Endothelial cell of umbilical vein (primary cell): Measurements from ENCODE around the gene ATP2C2. TPM values are rescaled to one million over a fixed set of nuclear protein-coding genes. Genes with fewer than 3 reads are reported as not detected.

Source experiments
- BruUV-seq: library from RNA; stranded (reverse); fragments of 400-500 nt; replicated peaks from 2 replicates; lab custom pipeline; 2021; lab: Mats Ljungman, UMichigan
- CTCF ChIA-PET: fragments of 300-600, 350-600 bp; sonication (Branson Sonifier 250); formaldehyde crosslinking; loops from one replicate; lab custom pipeline; 2021; ENCODE audit warnings: antibody characterized with exemption, inconsistent platforms; lab: Charles Lee
- POLR2A ChIA-PET: fragments of 300-600, 350-600 bp; sonication (Branson Sonifier 250); formaldehyde crosslinking; loops from one replicate; lab custom pipeline; 2021; ENCODE audit warnings: antibody characterized with exemption, inconsistent platforms; lab: Charles Lee
- DNase-seq: peaks from one replicate; pipeline ENCODE4 v3.0.0-alpha.2; 2011; ENCODE audit warnings: low read depth, low spot score
- FAIRE-seq: peaks from 2 replicates; lab custom pipeline; 2011; peaks lifted over from hg19 to GRCh38; lab: Jason Lieb, UNC
- H2AFZ ChIP-seq: 2 replicates; pipeline ENCODE4 v1.6.0; 2012; ENCODE audit warnings: low read depth, low read length, control low read depth, inconsistent platforms
- H3K27ac ChIP-seq: 2 replicates; pipeline ENCODE4 v1.5.1; 2011; ENCODE audit warnings: low read depth, mild to moderate bottlenecking, control low read depth, low read length, moderate library complexity; ENCODE audit not compliant: insufficient read depth
- H3K27me3 ChIP-seq, 2 experiments: 2 replicates each; pipeline versions ENCODE4 v1.6.0 to v1.6.1; 2011; ENCODE audit warnings: low read length in 2 of 2, mixed read lengths in 1 of 2; ENCODE audit not compliant: control insufficient read depth in 2 of 2, insufficient read depth in 2 of 2
- H3K36me3 ChIP-seq, 2 experiments: 2 replicates in 1 of 2; 3 replicates in 1 of 2; pipeline ENCODE4 v1.5.1; 2011; ENCODE audit warnings: low read length in 2 of 2, mild to moderate bottlenecking in 1 of 2, moderate library complexity in 1 of 2; ENCODE audit not compliant: control insufficient read depth in 2 of 2, insufficient read depth in 2 of 2; ENCODE audit errors: extremely low read depth in 1 of 2
- H3K4me1 ChIP-seq: 3 replicates; pipeline ENCODE4 v1.5.1; 2011; ENCODE audit warnings: mild to moderate bottlenecking, low read length; ENCODE audit not compliant: control insufficient read depth, insufficient read depth; ENCODE audit errors: extremely low read depth
- H3K4me2 ChIP-seq: 2 replicates; pipeline ENCODE4 v1.6.1; 2011; ENCODE audit warnings: low read length, control low read depth, mixed read lengths; ENCODE audit not compliant: insufficient read depth
- H3K4me3 ChIP-seq, 3 experiments: fragments of 200-600 bp in 1 of 3; sonication (generic), shearing (Covaris generic) in 1 of 3; replicated peaks in 1 of 3; 2 replicates each; pipeline ENCODE4 v1.5.1; 2011 to 2016; ENCODE audit warnings: control low read depth in 3 of 3, low read length in 3 of 3, mild to moderate bottlenecking in 2 of 3, inconsistent platforms in 1 of 3, low read depth in 1 of 3, moderate library complexity in 1 of 3; ENCODE audit not compliant: insufficient read depth in 1 of 3
- H3K79me2 ChIP-seq: 2 replicates; pipeline ENCODE4 v1.6.0; 2012; ENCODE audit warnings: low read length, inconsistent platforms; ENCODE audit not compliant: control insufficient read depth, insufficient read depth
- H3K9ac ChIP-seq: replicated peaks from 2 replicates; pipeline ENCODE3; 2011; ENCODE audit warnings: low read length, control low read depth; ENCODE audit not compliant: insufficient read depth; ENCODE audit errors: extremely low read depth
- H3K9me1 ChIP-seq: replicated peaks from 3 replicates; pipeline ENCODE4 v1.6.0; 2011; ENCODE audit warnings: mild to moderate bottlenecking, low read length; ENCODE audit not compliant: control insufficient read depth, insufficient read depth; ENCODE audit errors: extremely low read depth
- H3K9me3 ChIP-seq: replicated peaks from 2 replicates; pipeline ENCODE4 v1.5.1; 2012; ENCODE audit warnings: low read length, inconsistent platforms; ENCODE audit not compliant: control insufficient read depth, insufficient read depth
- H4K20me1 ChIP-seq: replicated peaks from 2 replicates; pipeline ENCODE3; 2011; ENCODE audit warnings: mild to moderate bottlenecking, low read length; ENCODE audit not compliant: control insufficient read depth, insufficient read depth; ENCODE audit errors: extremely low read depth
- EZH2 ChIP-seq: IDR thresholded peaks from 2 replicates; pipeline ENCODE4 v1.6.1; 2012; ENCODE audit warnings: borderline replicate concordance, low read depth, mild to moderate bottlenecking, moderate library complexity, low read length, inconsistent platforms; ENCODE audit not compliant: severe bottlenecking
- FOS ChIP-seq: IDR thresholded peaks from 2 replicates; pipeline ENCODE4 v1.6.1; 2011; ENCODE audit warnings: mild to moderate bottlenecking, low read length, moderate library complexity, borderline replicate concordance; ENCODE audit not compliant: insufficient read depth
- GATA2 ChIP-seq: IDR thresholded peaks from 2 replicates; pipeline ENCODE4 v1.7.0; 2011; ENCODE audit warnings: low read depth, mild to moderate bottlenecking, moderate library complexity, mixed read lengths, low read length; ENCODE audit not compliant: insufficient read length, insufficient read depth
- JUN ChIP-seq: IDR thresholded peaks from 2 replicates; pipeline ENCODE4 v1.6.1; 2011; ENCODE audit warnings: borderline replicate concordance, low read depth; ENCODE audit not compliant: insufficient read length, insufficient read depth
- MYC ChIP-seq: IDR thresholded peaks from one replicate; pipeline ENCODE4 v1.6.1; 2011; ENCODE audit warnings: mild to moderate bottlenecking, low read depth, low read length
- POLR2A ChIP-seq: IDR thresholded peaks from 2 replicates; pipeline ENCODE4 v1.6.1; 2012; ENCODE audit warnings: low read depth, mild to moderate bottlenecking, control low read depth, low read length
- POLR2AphosphoS5 ChIP-seq: IDR thresholded peaks from 2 replicates; pipeline ENCODE4 v1.6.1; 2012; ENCODE audit warnings: low read depth, mild to moderate bottlenecking, control low read depth, low read length, moderate library complexity; ENCODE audit not compliant: insufficient read depth
- dilution Hi-C: fragments of 300-500 bp; cut with MboI; formaldehyde crosslinking; loops from one replicate; pipeline ENCODE4 v1.15.0; 2019; ENCODE audit warnings: low sequenced_read_pairs; ENCODE audit not compliant: extremely low pct_ligation_motif_present
- intact Hi-C: fragments of 100-400 bp; cut with micrococcal nuclease; formaldehyde crosslinking; loops from one replicate; pipeline ENCODE4 v1.10.0; 2022
- polyA plus RNA-seq, 4 experiments: library from polyadenylated mRNA; depleted of rRNA in 3 of 4; stranded (reverse) in 3 of 4; unstranded in 1 of 4; fragments of >200 nt; gene quantifications; 2 replicates each; pipeline versions ENCODE4 v1.2.1 to v1.2.3, GENCODE V29; 2011 to 2012; ENCODE audit warnings: missing spikeins in 1 of 4
- total RNA-seq: library from RNA; stranded (reverse); gene quantifications from 2 replicates; pipeline ENCODE4 v1.2.3, GENCODE V29; 2021
- TF ChIP-seq, protein P1 (sequence below), 2 donors: IDR thresholded peaks; 1 replicate in 1 of 2; 2 replicates in 1 of 2; pipeline ENCODE4 v1.5.1; 2011; ENCODE audit warnings: low read length in 2 of 2, mild to moderate bottlenecking in 2 of 2, moderate library complexity in 2 of 2, control low read depth in 1 of 2, inconsistent platforms in 1 of 2, low read depth in 1 of 2; ENCODE audit not compliant: insufficient read depth in 1 of 2; ENCODE audit errors: extremely low read depth in 1 of 2
- TF ChIP-seq, protein P2 (sequence below): IDR thresholded peaks from 2 replicates; pipeline ENCODE4 v1.6.1; 2011; ENCODE audit not compliant: insufficient read depth, insufficient read length

The ATP2C2 gene
- total and polyA plus RNA-seq, 2 donors (not counting 3 experiments of a cell fraction or from before 2014, with no cell fraction given), result not detected

DNA sequence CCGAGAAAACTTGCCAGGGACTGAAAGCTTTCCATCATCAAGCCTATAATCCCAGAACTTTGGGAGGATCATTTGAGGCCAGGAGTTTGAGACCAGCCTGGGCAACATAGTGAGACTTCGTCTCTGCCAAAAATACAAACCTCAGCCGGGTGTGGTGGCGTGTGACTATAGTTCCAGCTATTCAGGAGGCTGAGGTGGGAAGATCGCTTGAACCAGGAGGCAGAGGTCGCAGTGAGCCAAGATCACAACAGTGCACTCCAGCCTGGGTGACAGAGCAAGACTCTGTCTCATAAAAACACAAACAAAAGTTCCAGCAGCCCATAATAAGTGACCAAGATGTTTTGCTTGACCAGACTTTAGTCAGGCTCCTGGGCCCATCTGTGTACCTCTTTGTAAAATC lies 134.2 kb downstream of the ATP2C2 start:
- intact Hi-C loops, result no loop called here
- Histone ChIP-seq H3K4me3 (no peak overlapping the region), H3K9ac (no peak overlapping the region), H3K9me1 (no peaks in the 10 kb centered on the region), H3K36me3 (peaks cover 0 to 5% of the 10 kb centered on the region in 2 experiments), H3K27me3 (no peaks in the 10 kb centered on the region), H3K27ac (no peak overlapping the region), H4K20me1 (no peaks in the 10 kb centered on the region), H3K79me2 (peaks cover 4% of the 10 kb centered on the region), H3K9me3 (no peaks in the 10 kb centered on the region), H2AFZ (no peak overlapping the region), H3K4me2 (no peak overlapping the region), H3K4me1 (peaks cover 10% of the 10 kb centered on the region)
- dilution Hi-C loops, result loop anchor here (25.0 kb wide), 1 partner anchor 110 kb away; the partner anchor contains the start of gene COTL1
- FAIRE-seq (no peak), DNase-seq (no peak)
- no TSS peak for BruUV-seq
- ChIA-PET POLR2A (no interaction called here), CTCF (interaction anchor here (1.2 kb wide), 1 partner anchor 318 kb away, joined by 5 read pairs; no protein-coding TSS in a partner anchor)
- no peak for TF ChIP-seq POLR2A
- TF ChIP-seq GATA2, result no peak
- TF ChIP-seq, protein P1, sequence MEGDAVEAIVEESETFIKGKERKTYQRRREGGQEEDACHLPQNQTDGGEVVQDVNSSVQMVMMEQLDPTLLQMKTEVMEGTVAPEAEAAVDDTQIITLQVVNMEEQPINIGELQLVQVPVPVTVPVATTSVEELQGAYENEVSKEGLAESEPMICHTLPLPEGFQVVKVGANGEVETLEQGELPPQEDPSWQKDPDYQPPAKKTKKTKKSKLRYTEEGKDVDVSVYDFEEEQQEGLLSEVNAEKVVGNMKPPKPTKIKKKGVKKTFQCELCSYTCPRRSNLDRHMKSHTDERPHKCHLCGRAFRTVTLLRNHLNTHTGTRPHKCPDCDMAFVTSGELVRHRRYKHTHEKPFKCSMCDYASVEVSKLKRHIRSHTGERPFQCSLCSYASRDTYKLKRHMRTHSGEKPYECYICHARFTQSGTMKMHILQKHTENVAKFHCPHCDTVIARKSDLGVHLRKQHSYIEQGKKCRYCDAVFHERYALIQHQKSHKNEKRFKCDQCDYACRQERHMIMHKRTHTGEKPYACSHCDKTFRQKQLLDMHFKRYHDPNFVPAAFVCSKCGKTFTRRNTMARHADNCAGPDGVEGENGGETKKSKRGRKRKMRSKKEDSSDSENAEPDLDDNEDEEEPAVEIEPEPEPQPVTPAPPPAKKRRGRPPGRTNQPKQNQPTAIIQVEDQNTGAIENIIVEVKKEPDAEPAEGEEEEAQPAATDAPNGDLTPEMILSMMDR (IDR thresholded peaks at IDR 0.05; ENCODE audit: extremely low read depth in 1 of 2, insufficient read depth in 1 of 2, low read depth in 1 of 2, low read length in 2 of 2), result no peak
- TF ChIP-seq MYC, result no peak
- no peak for TF ChIP-seq JUN
- TF ChIP-seq EZH2, result no peak
- no peak for TF ChIP-seq FOS
- TF ChIP-seq, protein P2, sequence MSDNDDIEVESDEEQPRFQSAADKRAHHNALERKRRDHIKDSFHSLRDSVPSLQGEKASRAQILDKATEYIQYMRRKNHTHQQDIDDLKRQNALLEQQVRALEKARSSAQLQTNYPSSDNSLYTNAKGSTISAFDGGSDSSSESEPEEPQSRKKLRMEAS, result no peak
- no peak for TF ChIP-seq POLR2AphosphoS5
